Body of pancreas (tissue), 4 donors: ENCODE data around the gene HOGA1.

Experiments
- CTCF ChIP-seq, 7 experiments: fragments of 450-650 bp in 4 of 7; fragments of 200-600 bp in 3 of 7; sonication (generic) in 3 of 7; IDR thresholded peaks; one replicate each; pipeline ENCODE4 v1.5.1; 2016 to 2019; ENCODE audit warnings: antibody characterized with exemption in 7 of 7
- POLR2A ChIP-seq, 3 donors: fragments of 450-650 bp; IDR thresholded peaks; one replicate each; pipeline ENCODE4 v1.6.1; 2016; ENCODE audit warnings: antibody characterized with exemption in 3 of 3, mild to moderate bottlenecking in 2 of 3

GRCh38 chr10:97563337-97563736 is 20.9 kb upstream of the HOGA1 start:
- TF ChIP-seq POLR2A (IDR thresholded peaks at IDR 0.05) (no peak), CTCF (IDR thresholded peaks at IDR 0.05) (no peak)
